ENCODE data around the gene TRPC1.

The TRPC1 gene

DNA sequence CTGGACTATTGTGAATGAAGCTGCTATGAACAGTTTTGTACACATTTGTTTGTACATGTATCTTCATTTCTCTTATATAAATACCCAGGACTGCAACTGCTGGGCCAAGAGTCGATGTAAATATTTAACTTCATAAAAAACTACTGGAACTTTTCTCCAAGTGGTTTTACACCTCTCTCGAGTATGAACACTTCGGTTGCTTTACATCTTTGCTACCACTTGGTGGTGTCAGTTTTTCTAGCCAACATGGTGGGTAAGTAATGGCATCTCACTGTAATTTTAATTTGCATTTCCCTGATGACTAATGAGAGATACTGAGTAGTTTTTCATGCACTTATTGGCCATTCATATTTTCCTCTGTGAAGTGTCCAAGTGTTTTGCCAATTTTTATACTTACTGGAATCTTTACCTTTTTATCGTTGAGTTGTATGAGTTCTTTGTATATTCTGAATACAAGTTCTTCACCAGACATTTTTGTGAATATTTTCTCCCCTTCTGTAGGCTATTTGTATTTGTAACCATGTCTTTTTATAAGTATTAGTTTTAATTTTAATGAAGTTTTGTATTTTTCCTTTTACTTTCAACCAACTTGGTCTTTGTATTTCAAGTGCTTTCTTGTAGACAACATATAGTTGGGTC is 120.6 kb downstream of the TRPC1 start:
- H3K9ac ChIP-seq (ENCODE audit: low read length) = no peak overlapping the region
- H3K4me3 ChIP-seq (ENCODE audit: low read length) = no peak overlapping the region
- peaks cover 4% of the 10 kb centered on the region for H3K4me1 ChIP-seq (ENCODE audit: control insufficient read depth, low read depth, low read length)
- no peaks in the 10 kb centered on the region for H3K36me3 ChIP-seq (ENCODE audit: control insufficient read depth, low read depth, low read length)
- H3K27ac ChIP-seq (ENCODE audit: low read length) = no peak overlapping the region
- H3K9me3 ChIP-seq (ENCODE audit: control insufficient read depth, low read depth, low read length) = no peaks in the 10 kb centered on the region
- no peaks in the 10 kb centered on the region for H3K27me3 ChIP-seq (ENCODE audit: control insufficient read depth, insufficient read depth, low read length)

GRCh38 chr3:142846779-142847577 is 123.1 kb downstream of the TRPC1 start:
- Histone ChIP-seq H3K36me3 (ENCODE audit: control insufficient read depth, low read depth, low read length) (no peaks in the 10 kb centered on the region), H3K4me3 (ENCODE audit: low read length) (no peak overlapping the region), H3K4me1 (ENCODE audit: control insufficient read depth, low read depth, low read length) (peaks cover 4% of the 10 kb centered on the region), H3K9ac (ENCODE audit: low read length) (no peak overlapping the region), H3K27ac (ENCODE audit: low read length) (no peak overlapping the region), H3K9me3 (ENCODE audit: control insufficient read depth, low read depth, low read length) (no peaks in the 10 kb centered on the region), H3K27me3 (ENCODE audit: control insufficient read depth, insufficient read depth, low read length) (no peaks in the 10 kb centered on the region)

- Histone ChIP-seq H3K9me3 (ENCODE audit: control insufficient read depth, low read depth, low read length) (no peaks in the 10 kb centered on the region), H3K4me3 (ENCODE audit: low read length) (no peak overlapping the region), H3K27me3 (ENCODE audit: control insufficient read depth, insufficient read depth, low read length) (no peaks in the 10 kb centered on the region), H3K36me3 (ENCODE audit: control insufficient read depth, low read depth, low read length) (no peaks in the 10 kb centered on the region), H3K9ac (ENCODE audit: low read length) (no peak overlapping the region), H3K4me1 (ENCODE audit: control insufficient read depth, low read depth, low read length) (peaks cover 10% of the 10 kb centered on the region), H3K27ac (ENCODE audit: low read length) (no peak overlapping the region)
Measured at GRCh38 chr3:142849148-142849547, 125.3 kb downstream of the TRPC1 start.

GRCh38 chr3:142850395-142851023 is 126.7 kb downstream of the TRPC1 start:
- peaks cover 10% of the 10 kb centered on the region for H3K4me1 ChIP-seq (ENCODE audit: control insufficient read depth, low read depth, low read length)
- H3K27me3 ChIP-seq (ENCODE audit: control insufficient read depth, insufficient read depth, low read length) = no peaks in the 10 kb centered on the region
- no peak overlapping the region for H3K9ac ChIP-seq (ENCODE audit: low read length)
- H3K36me3 ChIP-seq (ENCODE audit: control insufficient read depth, low read depth, low read length) = no peaks in the 10 kb centered on the region
- no peaks in the 10 kb centered on the region for H3K9me3 ChIP-seq (ENCODE audit: control insufficient read depth, low read depth, low read length)
- no peak overlapping the region for H3K27ac ChIP-seq (ENCODE audit: low read length)
- no peak overlapping the region for H3K4me3 ChIP-seq (ENCODE audit: low read length)

GRCh38 chr3:142852009-142852408 is 128.2 kb downstream of the TRPC1 start:
- Histone ChIP-seq H3K9me3 (ENCODE audit: control insufficient read depth, low read depth, low read length) (no peaks in the 10 kb centered on the region), H3K4me3 (ENCODE audit: low read length) (no peak overlapping the region), H3K27ac (ENCODE audit: low read length) (no peak overlapping the region), H3K4me1 (ENCODE audit: control insufficient read depth, low read depth, low read length) (peaks cover 14% of the 10 kb centered on the region), H3K9ac (ENCODE audit: low read length) (no peak overlapping the region), H3K36me3 (ENCODE audit: control insufficient read depth, low read depth, low read length) (no peaks in the 10 kb centered on the region), H3K27me3 (ENCODE audit: control insufficient read depth, insufficient read depth, low read length) (no peaks in the 10 kb centered on the region)

GRCh38 chr3:142853270-142854168 is 129.7 kb downstream of the TRPC1 start:
- H3K9me3 ChIP-seq (ENCODE audit: control insufficient read depth, low read depth, low read length) = no peaks in the 10 kb centered on the region
- H3K27ac ChIP-seq (ENCODE audit: low read length) = no peak overlapping the region
- H3K4me3 ChIP-seq (ENCODE audit: low read length) = no peak overlapping the region
- no peaks in the 10 kb centered on the region for H3K36me3 ChIP-seq (ENCODE audit: control insufficient read depth, low read depth, low read length)
- no peak overlapping the region for H3K9ac ChIP-seq (ENCODE audit: low read length)
- H3K27me3 ChIP-seq (ENCODE audit: control insufficient read depth, insufficient read depth, low read length) = no peaks in the 10 kb centered on the region
- H3K4me1 ChIP-seq (ENCODE audit: control insufficient read depth, low read depth, low read length) = peaks cover 17% of the 10 kb centered on the region

DNA sequence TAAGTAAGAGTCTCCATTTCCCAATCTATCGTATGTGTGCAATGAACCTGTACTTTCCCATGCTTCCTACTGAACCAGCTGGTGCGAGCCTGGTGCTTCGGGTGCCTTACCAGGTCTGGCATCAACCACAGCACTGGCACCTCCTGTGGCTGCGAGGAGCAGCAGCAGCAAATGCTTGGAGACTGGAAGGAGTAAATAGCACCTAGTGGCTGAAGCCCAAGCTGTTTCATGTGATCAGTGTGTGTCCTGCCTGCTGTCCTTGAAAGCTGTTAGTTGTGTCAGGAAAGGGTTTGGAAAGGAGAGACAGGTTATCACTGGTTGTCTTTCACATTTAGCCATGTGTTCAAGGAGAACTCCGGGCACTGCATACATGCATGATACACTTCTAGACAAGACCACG is 133.2 kb downstream of the TRPC1 start:
- Histone ChIP-seq H3K9me3 (ENCODE audit: control insufficient read depth, low read depth, low read length) (no peaks in the 10 kb centered on the region), H3K27ac (ENCODE audit: low read length) (no peak overlapping the region), H3K9ac (ENCODE audit: low read length) (no peak overlapping the region), H3K4me1 (ENCODE audit: control insufficient read depth, low read depth, low read length) (peaks cover 30% of the 10 kb centered on the region), H3K36me3 (ENCODE audit: control insufficient read depth, low read depth, low read length) (no peaks in the 10 kb centered on the region), H3K27me3 (ENCODE audit: control insufficient read depth, insufficient read depth, low read length) (no peaks in the 10 kb centered on the region), H3K4me3 (ENCODE audit: low read length) (no peak overlapping the region)

All from iPS-18a (cell line).